Tibial nerve (tissue), 4 donors: ENCODE data around the gene PLA2G2F.

Source experiments
- CTCF ChIP-seq, 5 experiments: fragments of 200-600 bp in 3 of 5; fragments of 450-650 bp in 2 of 5; sonication (generic) in 3 of 5; IDR thresholded peaks; one replicate each; pipeline ENCODE4 v1.5.1; 2016 to 2019; ENCODE audit warnings: antibody characterized with exemption in 5 of 5, mild to moderate bottlenecking in 3 of 5, moderate library complexity in 2 of 5
- EP300 ChIP-seq, 2 donors: sonication (generic); formaldehyde crosslinking; IDR thresholded peaks; one replicate each; pipeline ENCODE4 v1.6.1; 2017; ENCODE audit warnings: antibody characterized with exemption in 2 of 2, mild to moderate bottlenecking in 1 of 2
- POLR2A ChIP-seq, 2 donors: fragments of 450-650 bp; IDR thresholded peaks; one replicate each; pipeline ENCODE4 v1.6.1; 2017; ENCODE audit warnings: antibody characterized with exemption in 2 of 2, mild to moderate bottlenecking in 2 of 2, moderate library complexity in 2 of 2

- no peak for TF ChIP-seq EP300 (IDR thresholded peaks at IDR 0.05)
- TF ChIP-seq CTCF (IDR thresholded peaks at IDR 0.05): peak in 1 of 5 experiments; percentile 5
- TF ChIP-seq POLR2A (IDR thresholded peaks at IDR 0.05): no peak
Measured at GRCh38 chr1:20152599-20152930, 13.4 kb downstream of the PLA2G2F start.
